ENCODE results near the gene ERI3.

Gene ERI3

GRCh38 chr1:44347280-44347679 lies 7.8 kb downstream of the ERI3 start:
- no peak for DNase-seq

- DNase-seq, result no peak
Observed at GRCh38 chr1:44346878-44347277, 8.2 kb downstream of the ERI3 start.

- no peak for DNase-seq
Observed at GRCh38 chr1:44346184-44346583, 8.9 kb downstream of the ERI3 start.

GRCh38 chr1:44345187-44345775 lies 9.8 kb downstream of the ERI3 start:
- DNase-seq, result no peak

- no peak for DNase-seq
Observed at GRCh38 chr1:44339731-44340130, 15.3 kb downstream of the ERI3 start.

GRCh38 chr1:44338136-44338535 lies 16.9 kb downstream of the ERI3 start:
- no peak for DNase-seq

- no peak for DNase-seq
Observed at GRCh38 chr1:44336668-44337067, 18.4 kb downstream of the ERI3 start.

GRCh38 chr1:44334968-44335367 lies 20.1 kb downstream of the ERI3 start:
- DNase-seq, result no peak

- DNase-seq, result no peak
Observed at GRCh38 chr1:44333376-44333775, 21.7 kb downstream of the ERI3 start.

GRCh38 chr1:44332505-44332904 lies 22.6 kb downstream of the ERI3 start:
- no peak for DNase-seq

GRCh38 chr1:44330935-44331334 lies 24.1 kb downstream of the ERI3 start:
- no peak for DNase-seq

GRCh38 chr1:44328671-44329416 lies 26.2 kb downstream of the ERI3 start:
- no peak for DNase-seq

- peak; percentile 48 for DNase-seq
Observed at GRCh38 chr1:44327679-44328491, 27.2 kb downstream of the ERI3 start.

- no peak for DNase-seq
Observed at GRCh38 chr1:44326821-44327465, 28.1 kb downstream of the ERI3 start.

GRCh38 chr1:44326024-44326701 lies 28.9 kb downstream of the ERI3 start:
- DNase-seq, result no peak

GRCh38 chr1:44323947-44324346 lies 31.1 kb downstream of the ERI3 start:
- no peak for DNase-seq

GRCh38 chr1:44322367-44322766 lies 32.7 kb downstream of the ERI3 start:
- DNase-seq, result no peak

GRCh38 chr1:44321466-44321865 lies 33.6 kb downstream of the ERI3 start:
- DNase-seq, result no peak

- DNase-seq, result no peak
Observed at GRCh38 chr1:44318097-44319088, 36.7 kb downstream of the ERI3 start.

- DNase-seq, result no peak
Observed at GRCh38 chr1:44316231-44316759, 38.8 kb downstream of the ERI3 start.

- DNase-seq, result no peak
Observed at GRCh38 chr1:44315521-44315920, 39.5 kb downstream of the ERI3 start.

All from MV-4-11 (cell line).